ENCODE results near the gene SMAD6. TPM values are rescaled to one million over a fixed set of nuclear protein-coding genes. Genes with fewer than 3 reads are reported as not detected.

Gene SMAD6
- total and polyA plus RNA-seq, 12 donors, result 6.6 to 43.4 (median 19.7) TPM

DNA sequence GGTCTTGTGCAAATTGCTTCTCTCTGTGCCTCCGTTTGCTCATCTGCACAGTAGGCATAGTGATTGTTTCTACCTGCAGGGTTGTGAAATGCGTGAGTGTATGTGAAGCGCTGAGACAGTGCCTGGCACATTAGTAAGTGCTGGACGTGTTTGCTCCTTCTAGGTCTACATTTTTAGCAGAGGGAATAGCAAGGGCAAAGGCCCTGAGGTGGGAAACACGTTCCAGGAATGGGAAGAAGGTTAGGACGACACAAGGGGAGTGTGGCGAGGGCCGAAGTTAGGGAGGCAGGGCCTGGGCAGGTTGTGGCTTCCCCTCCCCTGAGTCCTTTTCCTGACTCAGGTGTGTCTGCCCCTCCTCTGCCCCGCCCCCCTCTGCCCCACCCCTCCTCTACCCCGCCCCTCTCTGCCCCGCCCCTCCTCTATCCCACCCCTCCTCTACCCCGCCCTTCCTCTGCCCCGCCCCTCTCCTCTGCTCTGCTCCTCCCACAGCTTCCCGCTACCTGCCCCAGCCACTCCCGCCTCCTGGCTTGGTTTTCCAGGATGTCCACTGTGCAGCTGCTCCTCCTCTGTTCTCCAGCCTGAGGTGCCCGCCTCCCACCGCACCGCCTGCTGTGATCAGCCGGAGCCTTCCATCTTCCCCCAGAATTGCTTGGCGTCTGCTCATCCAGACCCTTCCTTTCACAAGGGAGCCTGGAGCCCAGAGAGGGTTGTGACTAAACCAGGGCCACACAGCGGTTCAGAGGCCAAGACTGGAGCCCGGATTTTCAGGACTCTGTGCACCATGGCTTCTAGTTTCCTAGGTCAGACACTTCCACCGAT, 31.1 kb upstream of the SMAD6 start:
- DNase-seq, result no peak
- ATAC-seq, result no peak
- no peaks in the 10 kb centered on the region for H3K36me3 ChIP-seq
- peaks cover 0 to 11% (median 2%) of the 10 kb centered on the region in 11 donors for H3K9me3 ChIP-seq
- peaks cover 0 to 12% (median 0%) of the 10 kb centered on the region in 9 donors for H3K4me1 ChIP-seq
- intact Hi-C loops (cut with DNase I), result no loop called here
- no peak for TF ChIP-seq CTCF (IDR thresholded peaks at IDR 0.05)
- no peak overlapping the region for H3K4me3 ChIP-seq
- no peaks in the 10 kb centered on the region for H3K27me3 ChIP-seq
- WGBS, 2 donors, result 78 to 82% methylated on average over 16 to 23 of the region's 23 CpGs
- no peak overlapping the region for H3K27ac ChIP-seq

- peaks cover 0 to 12% (median 0%) of the 10 kb centered on the region in 9 donors for H3K4me1 ChIP-seq
- ATAC-seq (no peak), DNase-seq (no peak)
- intact Hi-C loops (cut with DNase I), result no loop called here
- peaks cover 0 to 5% (median 0%) of the 10 kb centered on the region in 11 donors for H3K9me3 ChIP-seq
- H3K27me3 ChIP-seq, result no peaks in the 10 kb centered on the region
- WGBS, 2 donors, result 73 to 76% methylated on average over 5 of the region's 5 CpGs
- TF ChIP-seq CTCF (IDR thresholded peaks at IDR 0.05), result no peak
- H3K27ac ChIP-seq, result no peak overlapping the region
- H3K4me3 ChIP-seq, result no peak overlapping the region
- no peaks in the 10 kb centered on the region for H3K36me3 ChIP-seq
These were observed 29.2 kb upstream of the SMAD6 start for GRCh38 chr15:66672867-66673266.

DNA sequence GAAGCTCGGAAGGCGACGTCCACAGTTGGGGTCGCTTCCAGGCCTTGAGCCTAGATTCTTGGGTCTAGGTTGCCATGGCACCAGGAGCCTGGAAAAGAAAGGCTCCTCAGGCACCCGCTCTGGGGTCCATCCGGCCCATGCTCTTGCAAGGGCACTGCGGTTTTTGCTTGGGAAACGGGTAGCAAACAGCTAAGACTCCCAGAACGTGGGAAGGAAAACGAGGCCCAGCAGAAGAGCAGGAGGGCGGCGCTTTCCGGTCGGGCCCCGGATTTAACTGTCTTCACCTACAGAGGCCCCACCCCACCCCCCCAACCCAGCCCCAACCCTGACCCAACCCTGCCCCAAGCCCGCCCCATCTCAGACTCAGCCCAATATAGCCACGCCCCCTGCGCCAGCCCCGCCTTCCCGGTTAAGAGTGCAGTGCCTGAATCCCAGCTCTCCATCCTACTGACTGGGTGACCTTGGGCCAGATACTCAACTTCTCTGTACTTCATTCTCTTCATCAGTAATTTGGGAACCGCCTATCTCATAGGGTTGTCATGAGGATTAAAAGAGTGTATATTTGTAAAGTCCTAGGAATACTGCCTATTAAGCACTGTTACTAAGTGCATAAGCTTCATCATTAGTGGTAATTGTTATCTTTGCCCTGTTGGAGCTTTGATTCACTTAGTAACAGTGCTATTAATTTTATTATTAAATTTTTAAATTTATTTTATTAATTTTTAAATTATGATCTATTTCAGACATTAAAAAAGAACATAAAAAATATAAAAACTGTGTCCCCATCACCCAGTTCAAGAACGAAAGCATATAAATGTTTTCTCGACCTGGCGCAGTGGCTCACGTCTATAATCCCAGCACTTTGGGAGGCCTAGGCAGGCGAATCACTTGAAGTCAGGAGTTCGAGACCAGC, 28.4 kb upstream of the SMAD6 start:
- peak in 1 of 2 donors; percentile 59 for DNase-seq
- intact Hi-C loops (cut with DNase I), result no loop called here
- Histone ChIP-seq H3K27me3 (no peaks in the 10 kb centered on the region), H3K36me3 (no peaks in the 10 kb centered on the region), H3K4me1 (peaks cover 0 to 16% (median 4%) of the 10 kb centered on the region in 9 donors), H3K27ac (no peak overlapping the region), H3K4me3 (no peak overlapping the region), H3K9me3 (no peaks in the 10 kb centered on the region)
- TF ChIP-seq CTCF (IDR thresholded peaks at IDR 0.05), result no peak
- WGBS, 2 donors, result 78 to 80% methylated on average over 27 of the region's 27 CpGs
- ATAC-seq, result peak in 2 of 8 donors; percentile 21 to 43

- intact Hi-C loops (cut with DNase I), result no loop called here
- 77 to 90% methylated on average over 4 of the region's 4 CpGs for WGBS, 2 donors
- peaks cover 0 to 22% (median 13%) of the 10 kb centered on the region in 9 donors for H3K4me1 ChIP-seq
- ATAC-seq (no peak), DNase-seq (no peak)
- no peaks in the 10 kb centered on the region for H3K36me3 ChIP-seq
- no peak overlapping the region for H3K4me3 ChIP-seq
- no peaks in the 10 kb centered on the region for H3K9me3 ChIP-seq
- H3K27ac ChIP-seq, result no peak overlapping the region
- no peak for TF ChIP-seq CTCF (IDR thresholded peaks at IDR 0.05)
- no peaks in the 10 kb centered on the region for H3K27me3 ChIP-seq
These were observed 27.3 kb upstream of the SMAD6 start for GRCh38 chr15:66674756-66675155.

Measured in heart right ventricle (tissue), 16 donors.